ENCODE data around the gene SGK1.
A peak's percentile ranks its signal among the peaks of the same experiment; 100 is the strongest.
"Not testable (repeated sequence)": the region's sequence is repeated elsewhere in the genome, so short reads cannot be mapped to it uniquely, and the experiment has no call there.

SGK1 gene

GRCh38 chr6:134261766-134262165 is 56.1 kb downstream of the SGK1 start:
- no peak overlapping the region for H3K4me3 ChIP-seq (replicated peaks in 1 of 2; ENCODE audit: low read depth in 2 of 2, low read length in 2 of 2)
- peak in 1 of 2 donors; percentile 14 for DNase-seq (ENCODE audit: low read depth in 2 of 2)
- TF ChIP-seq CTCF (IDR thresholded peaks at IDR 0.05; ENCODE audit: low read depth, low read length), result no peak

GRCh38 chr6:134258849-134259306 is 59.0 kb downstream of the SGK1 start:
- DNase-seq (ENCODE audit: low read depth in 2 of 2), result no peak
- no peak for TF ChIP-seq CTCF (IDR thresholded peaks at IDR 0.05; ENCODE audit: low read depth, low read length)
- no peak overlapping the region for H3K4me3 ChIP-seq (replicated peaks in 1 of 2; ENCODE audit: low read depth in 2 of 2, low read length in 2 of 2)

GRCh38 chr6:134257516-134257915 is 60.4 kb downstream of the SGK1 start:
- DNase-seq (ENCODE audit: low read depth in 2 of 2), result no peak
- no peak for TF ChIP-seq CTCF (IDR thresholded peaks at IDR 0.05; ENCODE audit: low read depth, low read length)
- H3K4me3 ChIP-seq (replicated peaks in 1 of 2; ENCODE audit: low read depth in 2 of 2, low read length in 2 of 2), result no peak overlapping the region

GRCh38 chr6:134256862-134257261 is 61.0 kb downstream of the SGK1 start:
- TF ChIP-seq CTCF (IDR thresholded peaks at IDR 0.05; ENCODE audit: low read depth, low read length), result no peak
- no peak overlapping the region for H3K4me3 ChIP-seq (replicated peaks in 1 of 2; ENCODE audit: low read depth in 2 of 2, low read length in 2 of 2)
- DNase-seq (ENCODE audit: low read depth in 2 of 2), result no peak

GRCh38 chr6:134255280-134255679 is 62.6 kb downstream of the SGK1 start:
- not testable (repeated sequence) for H3K4me3 ChIP-seq (replicated peaks in 1 of 2; ENCODE audit: low read depth in 2 of 2, low read length in 2 of 2); DNase-seq (ENCODE audit: low read depth in 2 of 2)

GRCh38 chr6:134254118-134254517 is 63.8 kb downstream of the SGK1 start:
- TF ChIP-seq CTCF (IDR thresholded peaks at IDR 0.05; ENCODE audit: low read depth, low read length), result no peak
- no peak overlapping the region for H3K4me3 ChIP-seq (replicated peaks in 1 of 2; ENCODE audit: low read depth in 2 of 2, low read length in 2 of 2)
- DNase-seq (ENCODE audit: low read depth in 2 of 2), result no peak

- peak in 1 of 2 donors; percentile 43 for DNase-seq (ENCODE audit: low read depth in 2 of 2)
- no peak overlapping the region for H3K4me3 ChIP-seq (replicated peaks in 1 of 2; ENCODE audit: low read depth in 2 of 2, low read length in 2 of 2)
- TF ChIP-seq CTCF (IDR thresholded peaks at IDR 0.05; ENCODE audit: low read depth, low read length), result no peak
Measured at GRCh38 chr6:134253681-134254080, 64.2 kb downstream of the SGK1 start.

All from cardiac fibroblast (primary cell).